HEK293 (cell line): ENCODE data around the gene MAGED4.

Experiments used
- CTCF ChIA-PET: fragments of 350-600 bp; formaldehyde crosslinking; extraction: SDS; loops from one replicate; lab custom pipeline; 2021; ENCODE audit warnings: antibody characterized with exemption; lab: Yijun Ruan, JAX
- POLR2A ChIA-PET: fragments of 300-600 bp; formaldehyde crosslinking; extraction: SDS; loops from one replicate; lab custom pipeline; 2020; ENCODE audit warnings: antibody characterized with exemption, inconsistent platforms; lab: Yijun Ruan, JAX
- H3K27ac ChIP-seq: fragments of 200-500 bp; sonication (Bioruptor generic); 2 replicates; pipeline ENCODE4 v1.5.1; 2014; ENCODE audit warnings: low read depth, low read length, control low read depth, inconsistent platforms; ENCODE audit errors: extremely low read depth
- H3K36me3 ChIP-seq, 2 experiments: fragments of 200-500 bp in 1 of 2; sonication (Bioruptor generic) in 1 of 2; 1 replicate in 1 of 2; 2 replicates in 1 of 2; pipeline ENCODE4 v1.5.1; 2014 to 2017; ENCODE audit warnings: inconsistent platforms in 2 of 2, low read length in 2 of 2; ENCODE audit not compliant: control insufficient read depth in 2 of 2, insufficient read depth in 1 of 2
- H3K4me1 ChIP-seq: fragments of 200-500 bp; sonication (Bioruptor generic); 2 replicates; pipeline ENCODE4 v1.5.1; 2014; ENCODE audit warnings: mild to moderate bottlenecking, low read length, inconsistent platforms; ENCODE audit not compliant: control insufficient read depth, insufficient read depth
- H3K4me3 ChIP-seq: 2 replicates; pipeline ENCODE4 v1.5.1; 2011; ENCODE audit warnings: low read depth, mild to moderate bottlenecking, control low read depth, low read length, moderate library complexity
- H3K9me3 ChIP-seq: fragments of 200-500 bp; sonication (Bioruptor generic); 2 replicates; pipeline ENCODE4 v1.5.1; 2014; ENCODE audit warnings: low read depth, low read length, inconsistent platforms; ENCODE audit not compliant: control insufficient read depth, insufficient read depth
- GFI1B ChIP-seq: fragments of 450-650 bp; formaldehyde crosslinking; IDR thresholded peaks from 2 replicates; pipeline ENCODE4 v1.5.1; 2016; ENCODE audit warnings: missing biosample characterization, missing genetic modification characterization
- GLI2 ChIP-seq: fragments of 450-650 bp; formaldehyde crosslinking; IDR thresholded peaks from 2 replicates; pipeline ENCODE4; 2017; ENCODE audit warnings: missing biosample characterization, missing genetic modification characterization, low read depth, borderline replicate concordance
- GLI4 ChIP-seq: fragments of 450-650 bp; formaldehyde crosslinking; IDR thresholded peaks from 2 replicates; pipeline ENCODE4 v1.5.1; 2016; ENCODE audit warnings: missing biosample characterization, missing genetic modification characterization
- MYNN ChIP-seq: fragments of 450-650 bp; formaldehyde crosslinking; IDR thresholded peaks from 2 replicates; pipeline ENCODE4 v1.5.1; 2016; ENCODE audit warnings: missing biosample characterization, missing genetic modification characterization, borderline replicate concordance
- OVOL3 ChIP-seq: fragments of 450-650 bp; formaldehyde crosslinking; IDR thresholded peaks from 2 replicates; pipeline ENCODE4 v1.5.1; 2016; ENCODE audit warnings: missing biosample characterization, missing genetic modification characterization
- PRDM1 ChIP-seq: fragments of 450-650 bp; formaldehyde crosslinking; IDR thresholded peaks from 2 replicates; pipeline ENCODE4; 2016; ENCODE audit warnings: missing biosample characterization, missing genetic modification characterization
- SP2 ChIP-seq: fragments of 450-650 bp; formaldehyde crosslinking; IDR thresholded peaks from 2 replicates; pipeline ENCODE4 v1.5.1; 2016; ENCODE audit warnings: missing biosample characterization, missing genetic modification characterization
- TCF7L2 ChIP-seq: IDR thresholded peaks from 2 replicates; pipeline ENCODE4 v1.6.1; 2011; ENCODE audit warnings: low read depth, mild to moderate bottlenecking, inconsistent platforms, low read length, moderate library complexity, borderline replicate concordance
- YY2 ChIP-seq: fragments of 450-650 bp; formaldehyde crosslinking; IDR thresholded peaks from 2 replicates; pipeline ENCODE4 v1.5.1; 2016; ENCODE audit warnings: missing biosample characterization, missing genetic modification characterization
- ZBTB1 ChIP-seq: fragments of 450-650 bp; formaldehyde crosslinking; IDR thresholded peaks from 2 replicates; pipeline ENCODE4 v1.5.1; 2016; ENCODE audit warnings: missing biosample characterization, missing genetic modification characterization
- ZBTB8A ChIP-seq: fragments of 450-650 bp; formaldehyde crosslinking; IDR thresholded peaks from 2 replicates; pipeline ENCODE4 v1.5.1; 2016; ENCODE audit warnings: missing biosample characterization, missing genetic modification characterization
- ZNF133 ChIP-seq: fragments of 450-650 bp; formaldehyde crosslinking; IDR thresholded peaks from 2 replicates; pipeline ENCODE4 v1.5.1; 2016; ENCODE audit warnings: missing biosample characterization, missing genetic modification characterization
- ZNF184 ChIP-seq: fragments of 450-650 bp; IDR thresholded peaks from 2 replicates; pipeline ENCODE4 v1.5.1; 2018; ENCODE audit warnings: missing biosample characterization, mild to moderate bottlenecking, missing genetic modification characterization
- ZNF214 ChIP-seq: fragments of 450-650 bp; formaldehyde crosslinking; IDR thresholded peaks from 2 replicates; pipeline ENCODE4 v1.5.1; 2017; ENCODE audit warnings: missing biosample characterization, mild to moderate bottlenecking, missing genetic modification characterization, borderline replicate concordance
- ZNF350 ChIP-seq: fragments of 450-650 bp; formaldehyde crosslinking; IDR thresholded peaks from 2 replicates; pipeline ENCODE4 v1.5.0; 2017; ENCODE audit warnings: missing biosample characterization, mild to moderate bottlenecking, missing genetic modification characterization
- ZNF426 ChIP-seq: fragments of 450-650 bp; formaldehyde crosslinking; IDR thresholded peaks from 2 replicates; pipeline ENCODE4 v1.5.1; 2017; ENCODE audit warnings: missing biosample characterization, missing genetic modification characterization, mild to moderate bottlenecking, inconsistent platforms, moderate library complexity
- ZNF473 ChIP-seq: fragments of 450-650 bp; formaldehyde crosslinking; IDR thresholded peaks from 2 replicates; pipeline ENCODE4 v1.5.1; 2017; ENCODE audit warnings: missing biosample characterization, missing genetic modification characterization
- ZNF555 ChIP-seq: fragments of 450-650 bp; formaldehyde crosslinking; conservative IDR thresholded peaks from 2 replicates; pipeline ENCODE4 v1.5.1; 2017; ENCODE audit warnings: missing biosample characterization, mild to moderate bottlenecking, missing genetic modification characterization, inconsistent platforms
- ZNF654 ChIP-seq: fragments of 450-650 bp; formaldehyde crosslinking; IDR thresholded peaks from 2 replicates; pipeline ENCODE4 v1.5.1; 2016; ENCODE audit warnings: low read depth, missing biosample characterization, missing genetic modification characterization
- ZNF658 ChIP-seq: fragments of 450-650 bp; formaldehyde crosslinking; IDR thresholded peaks from 2 replicates; pipeline ENCODE4; 2016; ENCODE audit warnings: missing biosample characterization, missing genetic modification characterization
- TF ChIP-seq, protein P1 (sequence below): fragments of 450-650 bp; formaldehyde crosslinking; IDR thresholded peaks from 2 replicates; pipeline ENCODE4 v1.5.1; 2016; ENCODE audit warnings: missing biosample characterization, missing genetic modification characterization
- TF ChIP-seq, protein P2 (sequence below): fragments of 450-650 bp; formaldehyde crosslinking; conservative IDR thresholded peaks from 2 replicates; pipeline ENCODE4 v1.5.1; 2016; ENCODE audit warnings: low read depth, missing biosample characterization, missing genetic modification characterization
- TF ChIP-seq, protein P3 (sequence below): fragments of 450-650 bp; formaldehyde crosslinking; IDR thresholded peaks from 2 replicates; pipeline ENCODE4; 2016; ENCODE audit warnings: missing biosample characterization, missing genetic modification characterization
- TF ChIP-seq, protein P4 (sequence below): fragments of 450-650 bp; formaldehyde crosslinking; IDR thresholded peaks from 2 replicates; pipeline ENCODE4 v1.5.1; 2016; ENCODE audit warnings: missing biosample characterization, missing genetic modification characterization, borderline replicate concordance
- TF ChIP-seq, protein P5 (sequence below): fragments of 450-650 bp; formaldehyde crosslinking; IDR thresholded peaks from 2 replicates; pipeline ENCODE4 v1.5.1; 2016; ENCODE audit warnings: missing biosample characterization, missing genetic modification characterization, low read depth

MAGED4 gene

DNA sequence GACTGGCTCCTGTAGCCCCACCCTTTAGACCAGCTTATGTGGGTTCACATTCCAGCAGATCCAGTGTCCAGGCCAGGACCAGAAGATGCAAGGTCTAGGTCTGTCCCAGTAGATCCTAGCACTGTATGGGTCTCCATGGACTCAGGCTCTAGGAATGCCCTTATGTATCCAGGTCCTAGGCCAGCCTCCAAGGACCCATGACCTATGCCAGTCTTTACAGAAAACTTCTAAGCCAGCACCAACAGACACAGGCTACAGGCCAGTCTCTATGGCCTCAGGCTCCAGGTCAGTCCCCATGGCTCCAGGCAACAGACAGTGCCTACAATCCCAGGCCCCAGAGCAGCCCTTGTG lies 45.2 kb upstream of the MAGED4 start (continued):
- TF ChIP-seq, protein P1, sequence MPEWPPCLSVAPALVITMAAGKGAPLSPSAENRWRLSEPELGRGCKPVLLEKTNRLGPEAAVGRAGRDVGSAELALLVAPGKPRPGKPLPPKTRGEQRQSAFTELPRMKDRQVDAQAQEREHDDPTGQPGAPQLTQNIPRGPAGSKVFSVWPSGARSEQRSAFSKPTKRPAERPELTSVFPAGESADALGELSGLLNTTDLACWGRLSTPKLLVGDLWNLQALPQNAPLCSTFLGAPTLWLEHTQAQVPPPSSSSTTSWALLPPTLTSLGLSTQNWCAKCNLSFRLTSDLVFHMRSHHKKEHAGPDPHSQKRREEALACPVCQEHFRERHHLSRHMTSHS (tag by site-specific recombination) = no peak
- TF ChIP-seq TCF7L2 = no peak
- no peak for TF ChIP-seq MYNN (tag by site-specific recombination)
- TF ChIP-seq YY2 (tag by site-specific recombination) = no peak
- TF ChIP-seq ZNF133 (tag by site-specific recombination) = no peak
- TF ChIP-seq ZNF426 = no peak
- TF ChIP-seq ZBTB8A = no peak
- TF ChIP-seq SP2 (tag by site-specific recombination) = no peak
- TF ChIP-seq, protein P2, sequence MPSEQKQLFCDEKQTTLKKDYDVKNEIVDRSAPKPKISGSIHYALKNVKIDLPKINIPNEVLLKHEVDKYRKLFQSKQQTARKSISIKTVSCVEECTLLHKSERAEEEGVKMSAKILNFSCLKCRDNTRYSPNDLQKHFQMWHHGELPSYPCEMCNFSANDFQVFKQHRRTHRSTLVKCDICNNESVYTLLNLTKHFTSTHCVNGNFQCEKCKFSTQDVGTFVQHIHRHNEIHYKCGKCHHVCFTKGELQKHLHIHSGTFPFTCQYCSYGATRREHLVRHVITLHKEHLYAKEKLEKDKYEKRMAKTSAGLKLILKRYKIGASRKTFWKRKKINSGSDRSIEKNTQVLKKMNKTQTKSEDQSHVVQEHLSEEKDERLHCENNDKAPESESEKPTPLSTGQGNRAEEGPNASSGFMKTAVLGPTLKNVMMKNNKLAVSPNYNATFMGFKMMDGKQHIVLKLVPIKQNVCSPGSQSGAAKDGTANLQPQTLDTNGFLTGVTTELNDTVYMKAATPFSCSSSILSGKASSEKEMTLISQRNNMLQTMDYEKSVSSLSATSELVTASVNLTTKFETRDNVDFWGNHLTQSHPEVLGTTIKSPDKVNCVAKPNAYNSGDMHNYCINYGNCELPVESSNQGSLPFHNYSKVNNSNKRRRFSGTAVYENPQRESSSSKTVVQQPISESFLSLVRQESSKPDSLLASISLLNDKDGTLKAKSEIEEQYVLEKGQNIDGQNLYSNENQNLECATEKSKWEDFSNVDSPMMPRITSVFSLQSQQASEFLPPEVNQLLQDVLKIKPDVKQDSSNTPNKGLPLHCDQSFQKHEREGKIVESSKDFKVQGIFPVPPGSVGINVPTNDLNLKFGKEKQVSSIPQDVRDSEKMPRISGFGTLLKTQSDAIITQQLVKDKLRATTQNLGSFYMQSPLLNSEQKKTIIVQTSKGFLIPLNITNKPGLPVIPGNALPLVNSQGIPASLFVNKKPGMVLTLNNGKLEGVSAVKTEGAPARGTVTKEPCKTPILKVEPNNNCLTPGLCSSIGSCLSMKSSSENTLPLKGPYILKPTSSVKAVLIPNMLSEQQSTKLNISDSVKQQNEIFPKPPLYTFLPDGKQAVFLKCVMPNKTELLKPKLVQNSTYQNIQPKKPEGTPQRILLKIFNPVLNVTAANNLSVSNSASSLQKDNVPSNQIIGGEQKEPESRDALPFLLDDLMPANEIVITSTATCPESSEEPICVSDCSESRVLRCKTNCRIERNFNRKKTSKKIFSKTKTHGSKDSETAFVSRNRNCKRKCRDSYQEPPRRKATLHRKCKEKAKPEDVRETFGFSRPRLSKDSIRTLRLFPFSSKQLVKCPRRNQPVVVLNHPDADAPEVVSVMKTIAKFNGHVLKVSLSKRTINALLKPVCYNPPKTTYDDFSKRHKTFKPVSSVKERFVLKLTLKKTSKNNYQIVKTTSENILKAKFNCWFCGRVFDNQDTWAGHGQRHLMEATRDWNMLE (tag by site-specific recombination) = no peak
- no peak for TF ChIP-seq GLI2 (tag by site-specific recombination)
- no peak for TF ChIP-seq ZNF473 (tag by site-specific recombination)

DNA sequence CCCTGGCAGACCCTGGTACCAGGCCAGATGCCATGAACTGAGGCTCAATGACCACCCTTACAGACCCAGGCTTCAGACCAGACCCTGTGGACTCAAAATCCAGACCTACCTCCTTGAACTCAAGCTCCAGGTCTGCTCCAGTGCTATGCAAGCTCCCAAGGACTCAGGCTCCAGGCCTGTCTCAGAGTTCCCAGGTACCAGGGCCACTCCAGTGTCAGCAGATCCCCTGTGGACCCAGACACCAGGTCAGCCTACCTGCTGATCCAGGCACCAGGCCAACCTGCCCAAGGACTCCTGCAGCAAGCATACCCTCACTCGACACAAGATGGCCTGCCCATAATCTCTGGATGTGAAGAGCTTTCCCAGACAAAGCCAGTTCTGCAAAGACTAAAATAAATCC lies 44.7 kb upstream of the MAGED4 start:
- CTCF ChIA-PET = no interaction called here
- no peaks in the 10 kb centered on the region for H3K36me3 ChIP-seq
- H3K27ac ChIP-seq = no peak overlapping the region
- H3K4me3 ChIP-seq = no peak overlapping the region
- POLR2A ChIA-PET = no interaction called here
- H3K4me1 ChIP-seq = no peaks in the 10 kb centered on the region
- H3K9me3 ChIP-seq = no peaks in the 10 kb centered on the region
- no peak for TF ChIP-seq PRDM1 (tag by site-specific recombination)
- no peak for TF ChIP-seq GFI1B (tag by site-specific recombination)
- TF ChIP-seq, protein P3, sequence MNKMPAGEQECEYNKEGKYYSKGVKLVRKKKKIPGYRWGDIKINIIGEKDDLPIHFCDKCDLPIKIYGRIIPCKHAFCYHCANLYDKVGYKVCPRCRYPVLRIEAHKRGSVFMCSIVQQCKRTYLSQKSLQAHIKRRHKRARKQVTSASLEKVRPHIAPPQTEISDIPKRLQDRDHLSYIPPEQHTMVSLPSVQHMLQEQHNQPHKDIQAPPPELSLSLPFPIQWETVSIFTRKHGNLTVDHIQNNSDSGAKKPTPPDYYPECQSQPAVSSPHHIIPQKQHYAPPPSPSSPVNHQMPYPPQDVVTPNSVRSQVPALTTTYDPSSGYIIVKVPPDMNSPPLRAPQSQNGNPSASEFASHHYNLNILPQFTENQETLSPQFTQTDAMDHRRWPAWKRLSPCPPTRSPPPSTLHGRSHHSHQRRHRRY (tag by site-specific recombination) = no peak
- no peak for TF ChIP-seq GLI4
- no peak for TF ChIP-seq ZNF658
- TF ChIP-seq ZNF214 (tag by site-specific recombination) = no peak
- TF ChIP-seq ZNF555 (tag by site-specific recombination) = no peak
- TF ChIP-seq ZBTB1 (tag by site-specific recombination) = no peak
- TF ChIP-seq, protein P4, sequence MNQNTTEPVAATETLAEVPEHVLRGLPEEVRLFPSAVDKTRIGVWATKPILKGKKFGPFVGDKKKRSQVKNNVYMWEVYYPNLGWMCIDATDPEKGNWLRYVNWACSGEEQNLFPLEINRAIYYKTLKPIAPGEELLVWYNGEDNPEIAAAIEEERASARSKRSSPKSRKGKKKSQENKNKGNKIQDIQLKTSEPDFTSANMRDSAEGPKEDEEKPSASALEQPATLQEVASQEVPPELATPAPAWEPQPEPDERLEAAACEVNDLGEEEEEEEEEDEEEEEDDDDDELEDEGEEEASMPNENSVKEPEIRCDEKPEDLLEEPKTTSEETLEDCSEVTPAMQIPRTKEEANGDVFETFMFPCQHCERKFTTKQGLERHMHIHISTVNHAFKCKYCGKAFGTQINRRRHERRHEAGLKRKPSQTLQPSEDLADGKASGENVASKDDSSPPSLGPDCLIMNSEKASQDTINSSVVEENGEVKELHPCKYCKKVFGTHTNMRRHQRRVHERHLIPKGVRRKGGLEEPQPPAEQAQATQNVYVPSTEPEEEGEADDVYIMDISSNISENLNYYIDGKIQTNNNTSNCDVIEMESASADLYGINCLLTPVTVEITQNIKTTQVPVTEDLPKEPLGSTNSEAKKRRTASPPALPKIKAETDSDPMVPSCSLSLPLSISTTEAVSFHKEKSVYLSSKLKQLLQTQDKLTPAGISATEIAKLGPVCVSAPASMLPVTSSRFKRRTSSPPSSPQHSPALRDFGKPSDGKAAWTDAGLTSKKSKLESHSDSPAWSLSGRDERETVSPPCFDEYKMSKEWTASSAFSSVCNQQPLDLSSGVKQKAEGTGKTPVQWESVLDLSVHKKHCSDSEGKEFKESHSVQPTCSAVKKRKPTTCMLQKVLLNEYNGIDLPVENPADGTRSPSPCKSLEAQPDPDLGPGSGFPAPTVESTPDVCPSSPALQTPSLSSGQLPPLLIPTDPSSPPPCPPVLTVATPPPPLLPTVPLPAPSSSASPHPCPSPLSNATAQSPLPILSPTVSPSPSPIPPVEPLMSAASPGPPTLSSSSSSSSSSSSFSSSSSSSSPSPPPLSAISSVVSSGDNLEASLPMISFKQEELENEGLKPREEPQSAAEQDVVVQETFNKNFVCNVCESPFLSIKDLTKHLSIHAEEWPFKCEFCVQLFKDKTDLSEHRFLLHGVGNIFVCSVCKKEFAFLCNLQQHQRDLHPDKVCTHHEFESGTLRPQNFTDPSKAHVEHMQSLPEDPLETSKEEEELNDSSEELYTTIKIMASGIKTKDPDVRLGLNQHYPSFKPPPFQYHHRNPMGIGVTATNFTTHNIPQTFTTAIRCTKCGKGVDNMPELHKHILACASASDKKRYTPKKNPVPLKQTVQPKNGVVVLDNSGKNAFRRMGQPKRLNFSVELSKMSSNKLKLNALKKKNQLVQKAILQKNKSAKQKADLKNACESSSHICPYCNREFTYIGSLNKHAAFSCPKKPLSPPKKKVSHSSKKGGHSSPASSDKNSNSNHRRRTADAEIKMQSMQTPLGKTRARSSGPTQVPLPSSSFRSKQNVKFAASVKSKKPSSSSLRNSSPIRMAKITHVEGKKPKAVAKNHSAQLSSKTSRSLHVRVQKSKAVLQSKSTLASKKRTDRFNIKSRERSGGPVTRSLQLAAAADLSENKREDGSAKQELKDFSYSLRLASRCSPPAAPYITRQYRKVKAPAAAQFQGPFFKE (tag by site-specific recombination) = no peak
- TF ChIP-seq, protein P5, sequence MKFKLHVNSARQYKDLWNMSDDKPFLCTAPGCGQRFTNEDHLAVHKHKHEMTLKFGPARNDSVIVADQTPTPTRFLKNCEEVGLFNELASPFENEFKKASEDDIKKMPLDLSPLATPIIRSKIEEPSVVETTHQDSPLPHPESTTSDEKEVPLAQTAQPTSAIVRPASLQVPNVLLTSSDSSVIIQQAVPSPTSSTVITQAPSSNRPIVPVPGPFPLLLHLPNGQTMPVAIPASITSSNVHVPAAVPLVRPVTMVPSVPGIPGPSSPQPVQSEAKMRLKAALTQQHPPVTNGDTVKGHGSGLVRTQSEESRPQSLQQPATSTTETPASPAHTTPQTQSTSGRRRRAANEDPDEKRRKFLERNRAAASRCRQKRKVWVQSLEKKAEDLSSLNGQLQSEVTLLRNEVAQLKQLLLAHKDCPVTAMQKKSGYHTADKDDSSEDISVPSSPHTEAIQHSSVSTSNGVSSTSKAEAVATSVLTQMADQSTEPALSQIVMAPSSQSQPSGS = no peak
- TF ChIP-seq ZNF654 = no peak
- TF ChIP-seq OVOL3 (tag by site-specific recombination) = no peak
- no peak for TF ChIP-seq ZNF350 (tag by site-specific recombination)
- no peak for TF ChIP-seq ZNF184 (tag by site-specific recombination)
